Glutamatergic neuron (in vitro differentiated cells): ENCODE results near the gene MSMP. TPM values are rescaled to one million over a fixed set of nuclear protein-coding genes. Genes with fewer than 3 reads are reported as not detected.

ENCODE experiments used
- DNase-seq: peaks from one replicate; pipeline ENCODE4 v3.0.0; 2022
- H3K27ac Mint-ChIP-seq: one replicate; pipeline ENCODE4 v1.8.0; 2020; ENCODE audit warnings: mild to moderate bottlenecking, mixed read lengths, inconsistent platforms; ENCODE audit not compliant: unreplicated experiment
- H3K27me3 Mint-ChIP-seq: one replicate; pipeline ENCODE4 v1.8.0; 2020; ENCODE audit warnings: mild to moderate bottlenecking, moderate library complexity, mixed read lengths, inconsistent platforms; ENCODE audit not compliant: unreplicated experiment
- H3K36me3 Mint-ChIP-seq: one replicate; pipeline ENCODE4 v1.8.0; 2020; ENCODE audit warnings: mild to moderate bottlenecking, mixed read lengths, inconsistent platforms; ENCODE audit not compliant: unreplicated experiment
- H3K4me1 Mint-ChIP-seq: one replicate; pipeline ENCODE4 v1.8.0; 2020; ENCODE audit warnings: mild to moderate bottlenecking, low read depth, mixed read lengths, inconsistent platforms; ENCODE audit not compliant: unreplicated experiment
- H3K4me3 Mint-ChIP-seq: one replicate; pipeline ENCODE4 v1.8.0; 2020; ENCODE audit warnings: mild to moderate bottlenecking, mixed read lengths, inconsistent platforms; ENCODE audit not compliant: unreplicated experiment
- H3K9me3 Mint-ChIP-seq: one replicate; pipeline ENCODE4 v1.8.0; 2020; ENCODE audit warnings: mild to moderate bottlenecking, moderate library complexity, mixed read lengths, inconsistent platforms; ENCODE audit not compliant: unreplicated experiment
- CTCF ChIP-seq: fragments of 200-600 bp; sonication (generic); IDR thresholded peaks from one replicate; pipeline ENCODE4 v1.5.0; 2021; ENCODE audit not compliant: partially characterized antibody, unreplicated experiment
- long read RNA-seq: library from polyadenylated mRNA; unstranded; transcript quantifications from one replicate; pipeline ENCODE4 v2.0.0, GENCODE V29; 2020; ENCODE audit not compliant: unreplicated experiment
- total RNA-seq: library from RNA; stranded (reverse); fragmentation: NEBNext Ultra II Directional; extraction: Animal tissue kit (Norgen Biotek cat#: 25700); gene quantifications from one replicate; pipeline ENCODE4 v1.2.1, GENCODE V29; 2021; ENCODE audit not compliant: unreplicated experiment

MSMP gene
- total RNA-seq: not detected
- long read RNA-seq: 0 reads

DNA sequence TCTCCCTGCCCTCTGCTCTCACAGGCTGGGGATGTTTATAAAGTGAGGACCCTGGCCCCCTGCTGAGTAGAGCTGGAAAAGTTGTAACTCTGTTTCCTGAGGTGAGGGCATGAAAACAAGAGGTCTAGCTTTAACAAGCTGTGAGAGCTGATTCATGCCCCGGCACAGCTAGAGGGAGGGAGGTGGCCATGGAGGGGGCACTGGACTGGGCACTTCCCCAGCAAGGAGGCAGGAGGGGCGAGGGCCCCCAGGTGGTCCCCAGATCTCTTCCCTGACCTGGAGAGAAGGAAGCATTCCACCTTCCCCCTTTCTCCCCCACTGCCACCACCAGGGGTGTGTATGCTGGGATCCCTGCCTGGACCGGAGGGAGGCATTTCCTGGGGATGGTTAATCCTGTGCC is at the start of gene MSMP:
TSS of gene MSMP (minus strand) at position 13 of the 400 bp plus-strand sequence. CDS start 147 bp downstream, outside the sequence.
- DNase-seq: no peak
- peaks cover 19% of the 10 kb centered on the region for H3K27me3 Mint-ChIP-seq
- TF ChIP-seq CTCF: no peak
- H3K4me3 Mint-ChIP-seq: peak within 1 kb of the TSS; percentile 35
- peaks cover 4% of the 10 kb centered on the region for H3K36me3 Mint-ChIP-seq
- peaks cover 15% of the 10 kb centered on the region for H3K9me3 Mint-ChIP-seq
- H3K27ac Mint-ChIP-seq: no peak within 1 kb of the TSS
- peaks cover 7% of the 10 kb centered on the region for H3K4me1 Mint-ChIP-seq

DNA sequence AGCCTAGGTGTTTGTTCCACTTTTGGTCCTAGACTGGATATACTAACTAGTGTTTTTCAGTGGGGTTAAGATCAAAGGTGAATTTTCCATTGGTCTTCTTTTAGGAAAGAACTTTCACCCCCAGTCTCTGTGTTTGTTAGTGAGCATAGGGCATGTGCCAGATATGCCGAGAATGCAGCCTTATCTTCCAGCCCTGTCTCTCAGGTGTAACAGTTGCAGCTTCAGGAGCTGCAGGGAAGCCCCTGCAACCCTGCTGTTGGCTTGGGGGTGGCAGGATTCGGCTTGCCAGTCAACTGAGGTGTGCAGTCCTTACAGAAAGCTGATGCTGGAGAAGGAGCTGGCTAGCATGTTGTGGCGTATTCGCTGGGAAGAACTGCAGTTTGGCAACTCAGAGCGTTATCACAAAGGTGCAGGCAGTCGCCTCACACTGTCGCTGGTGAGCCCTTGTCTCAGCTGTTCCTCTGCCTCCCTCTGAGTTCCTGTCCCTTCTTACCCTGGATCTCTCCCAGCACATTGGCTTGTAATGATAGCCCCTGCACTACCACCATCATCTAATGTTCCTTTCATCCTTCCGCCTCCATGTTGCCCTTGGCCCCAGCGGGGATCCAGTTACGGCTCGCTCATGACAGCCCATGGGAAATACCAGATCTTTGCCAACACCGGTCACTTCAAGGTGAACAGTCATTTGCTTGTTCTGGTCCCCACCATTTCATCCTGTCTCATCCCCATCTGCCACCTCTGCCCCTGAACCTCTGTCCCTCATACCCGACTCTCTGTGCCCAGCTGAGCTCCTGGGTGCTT is 47.5 kb upstream of the MSMP start:
- Mint-ChIP-seq H3K36me3 (peaks cover 14% of the 10 kb centered on the region), H3K9me3 (peaks cover 4% of the 10 kb centered on the region), H3K4me1 (peaks cover 23% of the 10 kb centered on the region), H3K27ac (no peak overlapping the region), H3K27me3 (peaks cover 8% of the 10 kb centered on the region), H3K4me3 (peak overlapping the region; percentile 44)
- no peak for TF ChIP-seq CTCF
- DNase-seq: no peak

DNA sequence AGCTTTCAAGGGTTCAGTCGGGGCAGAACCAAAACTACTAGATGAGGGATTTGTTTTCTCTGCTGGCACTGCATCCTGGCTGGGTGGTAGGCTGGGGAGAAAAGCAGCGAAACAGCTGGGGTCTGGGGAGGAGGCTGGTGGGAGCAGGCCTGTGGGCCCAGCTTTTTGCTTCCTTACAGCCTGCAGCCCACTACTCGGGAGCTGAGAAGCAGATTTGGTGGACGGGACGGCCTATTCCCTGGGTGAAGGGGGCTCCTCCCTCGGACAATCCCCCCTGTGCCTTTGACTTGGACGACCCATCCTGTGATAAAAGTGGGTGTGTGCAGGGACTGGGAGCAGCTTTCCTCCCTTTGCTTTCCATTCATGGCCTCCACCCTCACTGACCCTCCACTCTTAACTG is 46.5 kb upstream of the MSMP start:
- no peak overlapping the region for H3K27ac Mint-ChIP-seq
- TF ChIP-seq CTCF: no peak
- H3K36me3 Mint-ChIP-seq: peaks cover 18% of the 10 kb centered on the region
- peaks cover 5% of the 10 kb centered on the region for H3K9me3 Mint-ChIP-seq
- peaks cover 29% of the 10 kb centered on the region for H3K4me1 Mint-ChIP-seq
- peaks cover 12% of the 10 kb centered on the region for H3K27me3 Mint-ChIP-seq
- H3K4me3 Mint-ChIP-seq: no peak overlapping the region
- no peak for DNase-seq

- Mint-ChIP-seq H3K4me1 (peaks cover 42% of the 10 kb centered on the region), H3K9me3 (peaks cover 11% of the 10 kb centered on the region), H3K4me3 (peak overlapping the region; percentile 70), H3K36me3 (peaks cover 23% of the 10 kb centered on the region), H3K27ac (no peak overlapping the region), H3K27me3 (peaks cover 14% of the 10 kb centered on the region)
- TF ChIP-seq CTCF: no peak
- DNase-seq: no peak
Observed at GRCh38 chr9:35798658-35799374, 44.7 kb upstream of the MSMP start.
